Stimulated activated CD4-positive, alpha-beta T cell treated with anti-CD3 and anti-CD28 coated beads, Interleukin-1b, Interleukin-23, amount 100 ng/mL, for 1 hour (primary cell): ENCODE data around the gene EDEM1.
"Not testable (repeated sequence)": the region's sequence is repeated elsewhere in the genome, so short reads cannot be mapped to it uniquely, and the experiment has no call there.

Experiments
- DNase-seq, 2 donors: peaks; one replicate each; pipeline ENCODE4 v3.0.0-alpha.2; 2020; ENCODE audit warnings: low read depth in 2 of 2

The EDEM1 gene

GRCh38 chr3:5232570-5232969 is 45.1 kb downstream of the EDEM1 start:
- DNase-seq, result no peak

GRCh38 chr3:5233026-5233425 is 45.5 kb downstream of the EDEM1 start:
- no peak for DNase-seq

- no peak for DNase-seq
Observed at GRCh38 chr3:5235655-5236054, 48.1 kb downstream of the EDEM1 start.

GRCh38 chr3:5238545-5238944 is 51.0 kb downstream of the EDEM1 start:
- no peak for DNase-seq

DNA sequence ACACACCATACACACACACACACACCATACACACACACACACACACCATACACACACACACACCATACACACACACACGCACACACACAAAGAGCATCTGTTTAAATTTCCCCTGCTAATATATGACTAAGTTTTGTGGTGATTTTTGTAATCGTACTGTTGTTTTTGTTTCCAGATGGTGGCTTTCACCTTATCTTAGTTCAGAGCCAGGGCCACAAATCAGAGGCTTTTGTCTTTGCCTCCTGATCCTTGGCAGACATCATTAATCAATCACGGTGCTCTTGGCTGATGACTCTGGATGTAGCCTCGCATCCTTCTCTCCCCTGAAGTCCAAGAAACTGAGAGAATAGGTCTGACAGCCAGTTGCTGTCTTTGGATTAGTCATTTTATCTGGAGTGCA is 52.1 kb downstream of the EDEM1 start:
- no peak for DNase-seq

GRCh38 chr3:5240740-5241139 is 53.2 kb downstream of the EDEM1 start:
- DNase-seq, result no peak

DNA sequence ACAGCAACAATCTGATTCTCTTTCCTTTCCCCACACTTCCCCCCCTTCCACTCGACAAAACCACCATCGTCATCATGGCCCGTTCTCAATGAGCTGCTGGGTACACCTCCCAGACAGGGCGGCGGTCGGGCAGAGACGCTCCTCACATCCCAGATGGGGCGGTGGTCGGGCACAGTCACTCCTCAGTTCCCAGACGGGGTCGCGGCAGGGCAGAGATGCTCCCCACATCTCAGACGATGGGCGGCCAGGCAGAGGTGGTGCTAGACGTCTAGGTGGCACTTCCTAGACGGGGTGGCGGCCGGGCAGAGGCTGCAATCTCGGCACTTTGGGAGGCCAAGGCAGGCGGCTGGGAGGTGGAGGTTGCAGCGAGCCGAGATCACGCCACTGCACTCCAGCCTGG is 55.3 kb downstream of the EDEM1 start:
- DNase-seq, result not testable (repeated sequence)

DNA sequence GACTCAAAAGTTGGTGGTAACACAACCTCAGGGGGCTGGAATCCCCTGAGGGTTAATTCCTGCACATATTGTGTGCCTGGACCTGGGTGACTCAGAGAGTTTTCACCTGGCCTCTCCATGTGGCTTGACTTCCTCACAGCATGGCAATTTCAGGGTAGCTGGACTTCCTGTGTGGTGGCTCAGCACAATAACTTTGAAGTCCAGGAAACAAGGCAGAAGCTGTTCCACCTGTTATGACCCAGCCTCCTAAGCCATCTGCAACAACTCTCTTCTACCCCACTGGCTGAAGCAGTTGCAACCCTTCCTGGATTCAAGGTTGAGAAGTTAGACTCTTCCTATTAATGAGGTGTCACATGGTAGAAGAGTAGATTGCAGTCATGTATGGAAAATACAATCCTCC is 58.4 kb downstream of the EDEM1 start:
- DNase-seq, result no peak

GRCh38 chr3:5248822-5249221 is 61.3 kb downstream of the EDEM1 start:
- DNase-seq, result no peak

DNA sequence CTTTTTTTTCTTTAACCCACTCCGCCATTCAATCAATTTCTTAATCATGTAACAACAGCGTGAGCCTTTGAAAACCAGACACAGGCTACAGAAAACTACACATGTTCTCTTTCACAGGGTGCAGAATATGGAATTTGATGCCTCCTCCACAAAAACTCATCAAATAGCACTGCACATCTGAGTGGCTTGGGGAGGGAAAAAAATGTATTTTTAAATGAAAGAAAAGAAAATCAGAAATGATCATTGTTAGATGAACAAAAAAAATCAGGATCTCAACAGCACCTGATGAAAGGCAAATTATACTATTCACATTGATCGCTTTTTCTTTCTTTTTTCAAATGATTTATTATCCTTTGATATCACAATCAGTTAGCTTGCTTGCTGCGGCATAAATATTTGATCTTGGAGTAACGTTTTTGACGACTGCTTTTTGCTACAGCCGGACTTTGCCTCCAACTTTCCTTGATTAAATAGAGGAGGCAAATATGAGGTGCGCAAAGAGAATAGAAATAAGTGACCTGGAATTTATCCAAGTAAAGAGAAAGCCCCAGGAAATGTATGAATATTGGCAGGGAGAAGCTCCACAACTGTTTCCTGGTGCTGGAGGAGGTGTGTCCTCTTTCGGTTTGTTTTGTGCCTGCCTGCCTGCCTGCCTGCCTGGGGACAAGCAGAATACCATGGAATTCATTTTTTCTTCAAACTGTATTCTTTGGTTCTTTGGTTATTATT is 63.1 kb downstream of the EDEM1 start:
- no peak for DNase-seq

GRCh38 chr3:5251196-5251583 is 63.7 kb downstream of the EDEM1 start:
- DNase-seq, result no peak

DNA sequence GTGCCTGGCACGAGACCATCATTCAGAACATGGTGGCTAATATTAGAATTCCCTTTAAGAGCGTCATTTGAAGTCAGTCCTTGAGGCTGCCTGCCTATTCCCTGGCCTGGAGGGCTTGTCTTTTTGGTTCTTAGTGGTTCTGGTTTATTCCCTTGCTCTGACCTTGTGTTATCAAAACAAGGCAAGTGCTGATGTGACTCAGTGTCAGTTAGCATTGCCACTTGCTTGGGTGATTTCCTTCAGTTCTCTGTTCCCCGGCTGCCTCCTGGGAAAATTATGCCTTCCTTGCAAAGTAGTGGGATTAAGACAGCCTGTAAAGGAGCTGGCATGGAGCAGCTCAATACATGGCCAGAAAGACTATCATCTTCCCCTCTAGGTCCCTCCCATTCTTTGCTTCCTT is 64.6 kb downstream of the EDEM1 start:
- DNase-seq, result no peak

DNA sequence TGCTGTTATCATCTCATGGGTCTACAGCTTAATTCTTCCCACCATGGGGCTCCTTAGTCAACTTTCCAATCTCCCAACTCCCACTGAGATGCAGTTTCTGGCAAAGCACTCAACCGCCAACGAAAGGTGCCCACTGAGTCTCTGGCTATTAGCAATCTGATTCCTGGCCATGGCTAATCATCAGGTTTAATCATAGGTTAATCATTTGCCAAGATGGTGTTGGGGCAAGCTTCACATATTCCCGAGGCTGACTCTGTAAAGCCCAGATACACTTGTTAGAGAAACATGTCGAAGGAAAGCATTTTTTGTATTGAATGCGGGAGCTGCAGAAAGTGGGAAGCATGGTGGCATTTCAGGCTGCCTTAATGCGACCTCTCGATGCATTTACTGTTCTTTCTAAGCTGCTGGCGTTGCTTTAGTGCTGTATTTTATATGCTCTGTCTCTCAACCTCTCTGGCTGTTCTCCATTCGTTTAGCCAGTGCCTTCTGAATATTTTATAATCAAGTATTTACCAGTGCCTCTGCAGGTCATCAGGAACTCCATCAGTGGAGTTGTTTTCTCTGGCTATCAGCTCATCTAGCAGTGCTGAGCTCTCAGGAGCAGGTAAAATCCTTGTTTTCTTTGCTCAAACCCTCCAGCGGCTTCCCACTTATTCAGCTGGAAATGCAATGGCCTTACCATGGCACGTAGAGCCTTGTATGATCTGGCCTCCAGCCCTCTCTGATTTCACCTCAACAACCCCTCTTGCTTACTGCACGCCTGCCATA is 67.0 kb downstream of the EDEM1 start:
- no peak for DNase-seq

- DNase-seq, result no peak
Observed at GRCh38 chr3:5255404-5256344, 68.2 kb downstream of the EDEM1 start.

GRCh38 chr3:5258526-5258925 is 71.0 kb downstream of the EDEM1 start:
- DNase-seq, result no peak

DNA sequence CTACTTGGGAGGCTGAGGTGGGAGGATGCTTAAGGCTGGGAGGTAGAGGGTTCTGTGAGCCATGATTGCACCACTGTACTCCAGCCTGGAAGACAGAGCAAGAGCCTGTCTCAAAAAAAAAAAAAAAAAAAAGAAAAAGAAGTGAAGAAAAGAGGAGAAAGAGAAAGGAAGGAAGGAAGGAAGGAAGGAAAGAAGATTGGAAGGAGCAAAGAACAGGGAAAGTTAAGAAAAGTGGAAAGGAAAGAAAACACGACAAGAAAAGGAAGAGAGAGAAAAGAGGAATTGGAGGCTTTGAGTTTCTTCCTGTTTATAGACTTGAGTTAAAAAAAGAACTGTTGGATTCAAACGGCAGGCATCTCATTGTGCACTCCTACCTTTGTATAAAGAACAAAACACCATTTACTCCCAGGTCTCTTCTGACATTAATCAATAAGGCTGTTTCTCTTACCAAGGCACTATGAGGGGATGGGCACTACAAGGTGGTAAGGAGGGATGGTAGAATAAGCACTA is 73.5 kb downstream of the EDEM1 start:
- DNase-seq, result no peak

- no peak for DNase-seq
Observed at GRCh38 chr3:5262507-5262906, 75.0 kb downstream of the EDEM1 start.

DNA sequence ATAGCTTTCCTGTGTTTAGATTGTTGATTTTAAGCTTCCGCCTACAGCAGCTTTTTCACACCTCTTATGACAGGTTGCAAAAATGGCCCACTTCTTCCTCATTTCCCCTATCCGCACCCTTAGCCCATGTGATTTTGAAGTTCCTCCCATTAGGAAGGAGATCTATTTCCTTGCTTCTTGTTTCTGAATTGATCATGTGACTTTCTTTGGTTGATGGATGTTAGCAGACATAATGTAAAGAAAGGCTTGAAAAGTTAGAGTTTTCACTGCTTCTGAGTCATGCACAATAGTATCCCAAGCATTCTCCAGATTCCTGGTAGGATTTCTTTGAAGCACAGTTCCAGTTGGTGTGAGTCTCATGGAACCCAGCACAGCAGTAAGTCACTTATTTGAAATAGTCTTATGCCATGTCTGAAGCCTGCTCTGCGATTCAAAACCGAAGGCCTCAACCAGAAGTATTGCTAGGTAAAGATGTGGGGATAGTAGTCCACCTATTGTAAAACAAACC is 76.6 kb downstream of the EDEM1 start:
- no peak for DNase-seq

DNA sequence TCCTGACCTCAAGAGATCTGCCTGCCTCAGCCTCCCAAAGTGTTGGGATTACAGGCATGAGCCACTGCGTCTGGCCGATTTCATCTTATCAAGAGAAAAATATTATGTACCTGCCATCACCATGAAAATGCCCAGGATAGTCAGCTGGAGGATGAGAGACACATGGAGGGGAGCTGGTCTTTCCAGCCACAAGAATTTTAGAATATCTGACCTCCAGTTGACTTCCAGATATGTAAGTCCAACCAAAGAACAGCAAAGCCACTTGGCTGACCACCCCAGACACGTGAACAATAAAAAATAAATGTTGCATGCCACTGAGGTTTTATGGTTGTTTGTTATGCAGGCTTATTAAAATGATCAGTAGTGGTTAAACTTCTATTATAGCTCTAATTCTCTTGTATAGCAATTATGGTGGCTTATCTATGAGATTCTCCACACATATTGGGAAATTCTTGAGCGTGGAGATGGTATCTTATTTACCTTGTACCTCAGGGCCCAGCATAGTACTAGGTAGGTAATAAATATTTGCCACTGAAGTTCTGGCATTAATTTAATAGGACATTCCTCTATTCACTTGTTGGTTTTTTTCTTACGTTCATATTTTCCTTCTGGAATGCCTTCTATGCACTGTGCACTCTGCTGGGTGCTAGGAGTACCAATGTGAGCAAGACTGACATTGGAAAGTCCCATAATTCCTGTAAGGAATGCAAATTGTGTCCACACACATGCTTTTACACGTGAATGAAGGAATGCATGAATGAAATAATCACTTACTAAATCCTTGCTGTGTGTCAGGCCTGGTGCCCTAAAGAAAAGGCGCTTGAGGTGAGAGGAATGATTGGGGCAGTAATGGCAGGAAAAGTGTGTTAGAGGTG is 77.6 kb downstream of the EDEM1 start:
- no peak for DNase-seq

DNA sequence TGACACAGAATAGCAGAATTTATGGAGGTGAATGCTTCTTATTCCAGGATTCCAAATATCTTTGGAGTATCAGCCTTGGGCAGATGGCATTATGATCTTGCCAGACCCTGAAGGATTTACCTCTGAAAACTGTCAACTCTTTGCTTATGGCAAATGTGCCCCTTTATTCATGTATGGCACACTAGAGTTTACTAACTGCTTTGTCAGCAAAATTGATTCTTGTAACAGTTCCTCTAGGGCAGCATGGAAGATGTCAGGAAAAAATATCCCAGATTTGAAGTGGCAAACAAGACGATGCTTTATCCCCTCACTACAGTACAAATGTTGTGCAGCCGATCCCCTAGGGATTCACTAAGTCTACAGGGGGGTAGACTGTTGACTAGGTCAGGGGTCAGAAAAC is 79.7 kb downstream of the EDEM1 start:
- no peak for DNase-seq

DNA sequence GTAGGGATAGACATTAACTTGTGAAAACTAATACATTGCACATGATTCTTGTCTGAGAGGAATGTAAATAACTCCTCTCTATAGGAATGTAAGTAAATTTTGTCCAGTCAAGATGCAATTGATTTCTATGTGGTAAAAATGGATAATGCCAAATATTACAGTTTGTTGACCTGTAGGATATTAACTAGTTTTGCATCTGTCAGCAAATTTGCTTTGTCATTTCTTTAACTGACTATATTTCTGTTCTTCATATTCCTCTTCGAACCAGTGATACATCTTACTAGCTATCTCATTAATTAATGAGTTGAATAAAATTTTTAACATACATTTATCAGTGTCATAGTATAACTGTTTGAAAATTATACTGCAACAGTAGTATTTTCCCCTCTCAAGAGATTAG is 80.4 kb downstream of the EDEM1 start:
- no peak for DNase-seq
